ENCODE results near the gene CBLB.

DNA sequence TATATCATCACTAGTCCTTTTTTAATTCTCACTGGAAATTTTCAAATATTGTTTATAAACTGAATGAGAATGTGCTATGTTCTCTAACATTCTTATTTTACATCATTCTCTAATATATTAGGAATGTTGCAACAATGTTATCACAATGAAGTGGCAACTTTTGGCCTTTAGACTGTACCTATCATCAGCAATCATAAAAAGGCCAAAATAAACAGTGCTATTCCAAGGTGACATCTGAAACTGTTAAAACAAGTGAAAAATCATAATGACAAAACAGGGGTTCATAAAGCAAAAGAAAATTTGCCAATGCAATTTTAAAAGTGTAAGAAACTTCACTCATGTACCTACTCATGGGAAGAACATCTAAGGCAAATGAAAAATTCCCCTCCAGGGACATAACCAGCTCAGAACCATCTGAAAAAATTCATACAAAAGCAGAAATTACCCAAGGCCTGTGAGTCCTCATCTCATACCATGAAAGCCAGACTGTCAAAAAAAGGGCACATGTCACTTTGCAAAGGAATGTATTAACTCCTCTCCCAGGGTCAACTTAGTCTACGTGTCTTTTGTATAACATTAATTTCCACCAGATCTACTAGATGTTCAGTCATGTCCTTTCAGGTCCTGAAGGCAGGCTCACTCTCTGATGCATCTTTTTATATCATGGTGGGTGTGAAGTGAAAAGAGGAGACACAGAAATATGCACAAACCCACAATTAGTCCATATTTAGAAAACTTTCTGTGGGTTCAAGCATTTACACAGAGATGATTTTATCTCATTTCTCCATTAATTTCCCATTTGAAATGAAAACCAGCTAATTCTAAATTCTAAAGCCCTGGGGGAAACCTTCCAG is 211.9 kb downstream of the CBLB start:
- no peak for TF ChIP-seq CTCF (IDR thresholded peaks at IDR 0.05; ENCODE audit: low read depth, low read length)
- TF ChIP-seq EZH2phosphoT487 (IDR thresholded peaks at IDR 0.05; ENCODE audit: low read depth) = no peak

Data from OCI-LY3 (cell line).